SK-N-MC (cell line): ENCODE data around the gene ATP13A5.

Experiments
- DNase-seq: peaks from one replicate; pipeline ENCODE4 v3.0.0-alpha.2; 2011; ENCODE audit warnings: low read depth, low spot score
- H3K27ac ChIP-seq: fragments of 200-600 bp; sonication (generic); 2 replicates; pipeline ENCODE4 v1.5.1; 2016; ENCODE audit warnings: mixed run types
- H3K36me3 ChIP-seq: fragments of 200-600 bp; sonication (generic); 2 replicates; pipeline ENCODE4 v1.6.1; 2017; ENCODE audit warnings: antibody characterized with exemption, low read length, mixed read lengths; ENCODE audit not compliant: insufficient read depth
- H3K4me3 ChIP-seq: fragments of 200-600 bp; sonication (generic); 2 replicates; pipeline ENCODE4 v1.5.1; 2016
- H3K9ac ChIP-seq: fragments of 200-600 bp; sonication (generic); 2 replicates; pipeline ENCODE4 v1.8.0; 2017; ENCODE audit warnings: mixed run types, mixed read lengths; ENCODE audit not compliant: insufficient read length
- H3K9me3 ChIP-seq: fragments of 200-600 bp; sonication (generic); 2 replicates; pipeline ENCODE4 v1.6.1; 2017; ENCODE audit warnings: low read depth, mild to moderate bottlenecking, antibody characterized with exemption, low read length, moderate library complexity, mixed read lengths
- EZH2 ChIP-seq: fragments of 200-600 bp; sonication (generic); IDR thresholded peaks from one replicate; pipeline ENCODE4 v1.6.1; 2017; ENCODE audit warnings: antibody characterized with exemption
- FOXP2 ChIP-seq: optimal IDR thresholded peaks from 2 replicates; pipeline ENCODE3; 2011; ENCODE audit warnings: mild to moderate bottlenecking, moderate library complexity; ENCODE audit not compliant: insufficient read depth; ENCODE audit errors: extremely low read length, control extremely low read depth
- POLR2AphosphoS5 ChIP-seq: IDR thresholded peaks from 2 replicates; pipeline ENCODE4 v1.6.1; 2012; ENCODE audit warnings: mild to moderate bottlenecking, low read depth, low read length, borderline replicate concordance

ATP13A5 gene

GRCh38 chr3:193378706-193379105 is at the start of gene ATP13A5:
Gene ATP13A5 (minus strand): TSS chr3:193378753. CDS start chr3:193378725, 28 bp downstream.
- Histone ChIP-seq H3K9ac (no peak within 1 kb of the TSS), H3K9me3 (no peaks in the 10 kb centered on the region), H3K36me3 (no peaks in the 10 kb centered on the region), H3K27ac (no peak within 1 kb of the TSS), H3K4me3 (no peak within 1 kb of the TSS)
- no peak for TF ChIP-seq EZH2
- TF ChIP-seq POLR2AphosphoS5: no peak
- no peak for TF ChIP-seq FOXP2
- DNase-seq: no peak

- Histone ChIP-seq H3K9me3 (no peaks in the 10 kb centered on the region), H3K27ac (no peak overlapping the region), H3K4me3 (no peak overlapping the region), H3K36me3 (no peaks in the 10 kb centered on the region), H3K9ac (no peak overlapping the region)
- TF ChIP-seq FOXP2 (no peak), EZH2 (no peak), POLR2AphosphoS5 (no peak)
- no peak for DNase-seq
Measured at GRCh38 chr3:193418576-193419373, 40.2 kb upstream of the ATP13A5 start.

- TF ChIP-seq POLR2AphosphoS5 (no peak), EZH2 (no peak), FOXP2 (no peak)
- Histone ChIP-seq H3K27ac (no peak overlapping the region), H3K36me3 (no peaks in the 10 kb centered on the region), H3K4me3 (no peak overlapping the region), H3K9me3 (no peaks in the 10 kb centered on the region), H3K9ac (no peak overlapping the region)
- DNase-seq: no peak
Measured at GRCh38 chr3:193416629-193417028, 38.1 kb upstream of the ATP13A5 start.

GRCh38 chr3:193407688-193408087 is 29.1 kb upstream of the ATP13A5 start:
- Histone ChIP-seq H3K36me3 (no peaks in the 10 kb centered on the region), H3K27ac (no peak overlapping the region), H3K9ac (no peak overlapping the region), H3K9me3 (no peaks in the 10 kb centered on the region), H3K4me3 (no peak overlapping the region)
- DNase-seq: no peak
- TF ChIP-seq EZH2 (no peak), POLR2AphosphoS5 (no peak), FOXP2 (no peak)

GRCh38 chr3:193407112-193407511 is 28.6 kb upstream of the ATP13A5 start:
- H3K27ac ChIP-seq: no peak overlapping the region
- no peak overlapping the region for H3K4me3 ChIP-seq
- H3K36me3 ChIP-seq: no peaks in the 10 kb centered on the region
- H3K9ac ChIP-seq: no peak overlapping the region
- DNase-seq: no peak
- H3K9me3 ChIP-seq: no peaks in the 10 kb centered on the region
- TF ChIP-seq EZH2 (no peak), POLR2AphosphoS5 (no peak), FOXP2 (no peak)

- no peak for DNase-seq
- Histone ChIP-seq H3K36me3 (no peaks in the 10 kb centered on the region), H3K27ac (no peak overlapping the region), H3K4me3 (no peak overlapping the region), H3K9ac (no peak overlapping the region), H3K9me3 (no peaks in the 10 kb centered on the region)
- TF ChIP-seq POLR2AphosphoS5 (no peak), FOXP2 (no peak), EZH2 (no peak)
Measured at GRCh38 chr3:193403307-193403706, 24.8 kb upstream of the ATP13A5 start.

- H3K9ac ChIP-seq: no peak overlapping the region
- no peak for DNase-seq
- TF ChIP-seq FOXP2 (no peak), EZH2 (no peak), POLR2AphosphoS5 (no peak)
Measured at GRCh38 chr3:193400304-193400703, 21.8 kb upstream of the ATP13A5 start.

GRCh38 chr3:193396451-193397244 is 18.1 kb upstream of the ATP13A5 start:
- DNase-seq: no peak
- H3K36me3 ChIP-seq: no peaks in the 10 kb centered on the region
- TF ChIP-seq EZH2: no peak
- TF ChIP-seq POLR2AphosphoS5: no peak
- no peak for TF ChIP-seq FOXP2
- no peak overlapping the region for H3K9ac ChIP-seq
- H3K9me3 ChIP-seq: no peaks in the 10 kb centered on the region
- H3K4me3 ChIP-seq: no peak overlapping the region
- no peak overlapping the region for H3K27ac ChIP-seq

More at GRCh38 chr3:193400304-193400703, 21.8 kb upstream of the ATP13A5 start:
- H3K4me3 ChIP-seq: no peak overlapping the region
- H3K9me3 ChIP-seq: no peaks in the 10 kb centered on the region
- no peak overlapping the region for H3K27ac ChIP-seq
- H3K36me3 ChIP-seq: no peaks in the 10 kb centered on the region
